Endodermal cell (in vitro differentiated cells): Measurements from ENCODE around the gene PDLIM3. TPM values are rescaled to one million over a fixed set of nuclear protein-coding genes. Genes with fewer than 3 reads are reported as not detected.

ENCODE experiments used
- DNase-seq: peaks from one replicate; pipeline ENCODE4 v3.0.0-alpha.2; 2017
- H3K27ac ChIP-seq: 2 replicates; pipeline ENCODE4 v1.5.1; 2013; ENCODE audit warnings: mild to moderate bottlenecking, low read depth, low read length, moderate library complexity
- H3K27me3 ChIP-seq: 2 replicates; pipeline ENCODE4 v1.6.1; 2013; ENCODE audit warnings: mild to moderate bottlenecking, low read length, moderate library complexity; ENCODE audit not compliant: insufficient read depth, control insufficient read depth, poor library complexity, severe bottlenecking
- H3K36me3 ChIP-seq: 2 replicates; pipeline ENCODE4 v1.7.0; 2013; ENCODE audit warnings: mild to moderate bottlenecking, low read length, moderate library complexity; ENCODE audit not compliant: control insufficient read depth, insufficient read depth
- H3K4me1 ChIP-seq: one replicate; pipeline ENCODE4 v1.7.0; 2013; ENCODE audit warnings: low read length; ENCODE audit not compliant: control insufficient read depth, insufficient read depth
- H3K4me3 ChIP-seq: 2 replicates; pipeline ENCODE4 v1.5.1; 2013; ENCODE audit warnings: mild to moderate bottlenecking, low read length, moderate library complexity
- H3K9ac ChIP-seq: 2 replicates; pipeline ENCODE4 v1.6.1; 2013; ENCODE audit warnings: mild to moderate bottlenecking, low read length, moderate library complexity; ENCODE audit not compliant: poor library complexity, severe bottlenecking; ENCODE audit errors: extremely low read depth
- H3K9me3 ChIP-seq: 2 replicates; pipeline ENCODE4 v1.6.1; 2013; ENCODE audit warnings: mild to moderate bottlenecking, low read length, moderate library complexity; ENCODE audit not compliant: control insufficient read depth
- H3K27ac Mint-ChIP-seq: 2 replicates; pipeline ENCODE4 v1.8.0; 2020; ENCODE audit warnings: mixed read lengths
- H3K27me3 Mint-ChIP-seq: 2 replicates; pipeline ENCODE4 v1.8.0; 2021; ENCODE audit warnings: mild to moderate bottlenecking, mixed read lengths; ENCODE audit not compliant: insufficient read depth
- H3K36me3 Mint-ChIP-seq: 2 replicates; pipeline ENCODE4 v1.8.0; 2020; ENCODE audit warnings: low read depth, mixed read lengths
- H3K4me1 Mint-ChIP-seq: 2 replicates; pipeline ENCODE4 v1.8.0; 2020; ENCODE audit warnings: mixed read lengths
- H3K4me3 Mint-ChIP-seq: 2 replicates; pipeline ENCODE4 v1.8.0; 2020; ENCODE audit warnings: mild to moderate bottlenecking, moderate library complexity, mixed read lengths
- H3K9me3 Mint-ChIP-seq: 2 replicates; pipeline ENCODE4 v1.8.0; 2020; ENCODE audit warnings: mild to moderate bottlenecking, mixed read lengths
- CTCF ChIP-seq: fragments of 200-600 bp; sonication (generic); conservative IDR thresholded peaks from 2 replicates; pipeline ENCODE4 v1.5.0; 2021; ENCODE audit warnings: antibody characterized with exemption, mild to moderate bottlenecking
- WGBS, 2 experiments: methylation state at CpG; one replicate each; pipeline versions ENCODE4 v1.1.5 to v1.1.7; 2013; ENCODE audit warnings: missing lambda C conversion rate in 2 of 2, mixed read lengths in 1 of 2; ENCODE audit not compliant: insufficient coverage in 1 of 2, insufficient read length in 1 of 2; 5-methylcytosine and 5-hydroxymethylcytosine counted together
- total RNA-seq, 2 donors: library from RNA; stranded (reverse); fragmentation: NEBNext Ultra II Directional in 1 of 2; extraction: Animal tissue kit (Norgen Biotek cat#: 25700) in 1 of 2; gene quantifications; 2 replicates in 1 of 2; 3 replicates in 1 of 2; pipeline ENCODE4 v1.2.1, GENCODE V29; 2021

The PDLIM3 gene
- total RNA-seq, 2 donors from 2014 or later: 4.3 to 11.0 TPM

DNA sequence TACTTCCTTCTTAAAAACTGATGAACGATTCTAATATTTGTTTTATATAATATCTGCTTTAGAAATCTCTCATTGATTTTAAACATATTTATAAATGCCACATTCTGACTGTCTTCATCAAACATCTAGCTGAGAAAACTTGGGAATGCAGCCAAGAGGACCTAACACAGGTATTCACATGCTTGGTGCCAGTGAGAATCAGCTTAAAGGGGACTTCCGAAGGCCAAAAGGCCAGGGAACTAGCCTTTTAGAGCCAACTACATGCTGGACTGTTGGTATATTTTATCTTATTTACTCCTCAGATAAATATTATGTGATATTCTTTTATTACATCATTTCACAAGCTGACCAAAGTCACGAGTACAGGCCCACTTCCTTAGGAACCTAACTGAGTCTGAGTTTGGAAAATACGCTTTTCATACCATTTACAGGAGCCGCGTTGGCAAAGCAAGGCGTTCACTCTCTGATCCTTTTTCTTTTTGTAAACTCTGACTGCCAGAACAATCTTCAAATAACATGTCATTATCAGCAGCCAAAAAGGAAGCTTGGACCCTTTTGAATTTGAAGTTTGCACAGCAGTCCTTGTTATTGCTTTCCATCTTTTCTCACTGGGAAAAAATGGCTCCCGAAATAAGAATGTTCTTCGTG is 41.1 kb upstream of the PDLIM3 start:
- H3K4me1 ChIP-seq: no peaks in the 10 kb centered on the region
- no peaks in the 10 kb centered on the region for H3K36me3 ChIP-seq
- DNase-seq: no peak
- Mint-ChIP-seq H3K9me3 (peaks cover 6% of the 10 kb centered on the region), H3K27me3 (no peaks in the 10 kb centered on the region), H3K27ac (no peak overlapping the region), H3K36me3 (no peaks in the 10 kb centered on the region), H3K4me1 (peaks cover 11% of the 10 kb centered on the region), H3K4me3 (no peak overlapping the region)
- no peak overlapping the region for H3K4me3 ChIP-seq
- no peak overlapping the region for H3K27ac ChIP-seq
- 93 to 96% methylated on average over 7 to 9 of the region's 9 CpGs for WGBS, 2 experiments
- TF ChIP-seq CTCF: no peak
- H3K27me3 ChIP-seq: no peaks in the 10 kb centered on the region
- peaks cover 9% of the 10 kb centered on the region for H3K9me3 ChIP-seq
- no peak overlapping the region for H3K9ac ChIP-seq

DNA sequence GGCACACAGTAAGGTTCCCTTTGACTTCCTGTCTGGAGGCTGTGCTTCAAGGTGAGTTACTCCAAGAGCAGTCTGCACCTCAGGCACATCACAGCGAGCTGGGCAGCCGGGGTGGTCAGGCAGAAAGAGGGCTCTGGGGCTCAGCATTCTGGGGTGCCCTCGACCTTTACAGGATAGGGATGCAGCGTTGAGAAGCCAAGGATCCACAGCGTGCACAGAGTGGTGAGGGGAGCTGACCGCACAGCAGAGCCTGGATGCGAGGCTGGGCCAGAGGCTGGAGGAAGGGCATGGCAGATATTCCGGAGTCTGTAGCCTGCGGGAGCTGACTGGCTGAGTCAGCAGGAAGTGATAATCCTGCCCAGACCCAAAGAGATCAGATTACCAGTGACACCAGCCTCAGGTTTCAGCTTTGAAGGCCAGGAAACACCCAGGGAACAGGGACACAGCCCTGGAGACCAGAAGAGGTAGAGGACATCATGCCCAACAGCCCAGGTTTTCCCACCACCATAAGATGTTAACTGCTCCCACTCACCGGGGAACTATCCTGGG is 38.4 kb upstream of the PDLIM3 start:
- no peak overlapping the region for H3K9ac ChIP-seq
- 39 to 66% methylated on average over 3 to 10 of the region's 10 CpGs for WGBS, 2 experiments
- Mint-ChIP-seq H3K4me1 (peaks cover 8% of the 10 kb centered on the region), H3K27ac (peak overlapping the region; percentile 88), H3K9me3 (peaks cover 3% of the 10 kb centered on the region), H3K4me3 (no peak overlapping the region), H3K27me3 (no peaks in the 10 kb centered on the region), H3K36me3 (no peaks in the 10 kb centered on the region)
- TF ChIP-seq CTCF: no peak
- peaks cover 4% of the 10 kb centered on the region for H3K9me3 ChIP-seq
- no peaks in the 10 kb centered on the region for H3K27me3 ChIP-seq
- H3K4me3 ChIP-seq: no peak overlapping the region
- no peak overlapping the region for H3K27ac ChIP-seq
- H3K36me3 ChIP-seq: no peaks in the 10 kb centered on the region
- no peaks in the 10 kb centered on the region for H3K4me1 ChIP-seq
- peak; percentile 87 for DNase-seq

GRCh38 chr4:185570727-185571126 is 35.4 kb upstream of the PDLIM3 start:
- Histone ChIP-seq H3K27me3 (no peaks in the 10 kb centered on the region), H3K9ac (no peak overlapping the region), H3K4me1 (peaks cover 3% of the 10 kb centered on the region), H3K36me3 (no peaks in the 10 kb centered on the region), H3K27ac (no peak overlapping the region), H3K9me3 (peaks cover 19% of the 10 kb centered on the region), H3K4me3 (no peak overlapping the region)
- H3K27ac Mint-ChIP-seq: no peak overlapping the region
- H3K4me1 Mint-ChIP-seq: peaks cover 14% of the 10 kb centered on the region
- no peak for DNase-seq
- no peaks in the 10 kb centered on the region for H3K27me3 Mint-ChIP-seq
- 89 to 95% methylated on average over 2 of the region's 3 CpGs for WGBS, 2 experiments
- peaks cover 7% of the 10 kb centered on the region for H3K9me3 Mint-ChIP-seq
- H3K4me3 Mint-ChIP-seq: no peak overlapping the region
- TF ChIP-seq CTCF: no peak
- no peaks in the 10 kb centered on the region for H3K36me3 Mint-ChIP-seq
